COR-L47 (cell line): ENCODE data around the gene RTF2.
A peak's percentile ranks its signal among the peaks of the same experiment; 100 is the strongest.
"Not testable (repeated sequence)": the region's sequence is repeated elsewhere in the genome, so short reads cannot be mapped to it uniquely, and the experiment has no call there.

ENCODE experiments used
- DNase-seq: peaks from one replicate; lab custom pipeline; 2025; lab: John Stamatoyannopoulos, UW

The RTF2 gene

GRCh38 chr20:56551571-56551970 is 83.1 kb downstream of the RTF2 start:
- DNase-seq, result no peak

GRCh38 chr20:56552911-56553629 is 84.6 kb downstream of the RTF2 start:
- no peak for DNase-seq

GRCh38 chr20:56554869-56555268 is 86.4 kb downstream of the RTF2 start:
- peak; percentile 30 for DNase-seq

DNA sequence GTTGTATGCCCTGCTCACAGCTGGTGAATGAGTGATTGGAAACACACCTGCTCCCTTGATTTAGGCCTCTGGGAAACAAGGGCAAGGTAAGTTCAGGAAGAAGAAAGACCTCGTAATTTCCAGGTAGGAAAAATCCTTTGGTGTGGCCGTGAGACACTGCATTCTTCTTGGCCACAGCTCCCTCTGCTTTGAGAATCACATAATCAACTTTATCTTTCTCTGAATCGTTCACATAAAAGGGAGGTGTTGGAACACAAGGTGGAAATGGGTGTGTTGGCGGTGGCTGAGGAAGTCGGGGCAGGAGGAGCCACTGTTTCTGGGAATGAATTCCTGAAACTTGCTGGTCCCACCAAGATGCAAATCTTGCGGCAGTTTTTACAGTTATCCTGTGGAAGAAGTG is 90.5 kb downstream of the RTF2 start:
- DNase-seq, result no peak

DNA sequence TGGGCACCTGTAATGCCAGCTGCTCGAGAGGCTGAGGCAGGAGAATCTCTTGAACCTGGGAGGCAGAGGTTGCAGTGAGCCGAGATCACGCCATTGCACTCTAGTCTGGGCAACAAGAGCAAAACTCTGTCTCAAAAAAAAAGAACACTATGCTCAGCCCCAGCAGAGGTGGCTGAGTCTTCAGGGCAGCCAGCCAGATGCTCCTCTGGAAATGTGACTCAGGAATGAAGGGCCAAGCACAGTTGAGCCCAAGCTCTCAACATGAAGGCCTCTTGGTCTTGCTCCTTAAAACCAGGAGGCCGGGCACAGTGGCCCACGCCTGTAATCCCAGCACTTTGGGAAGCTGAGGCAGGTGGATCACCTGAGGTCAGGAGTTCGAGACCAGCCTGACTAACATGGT is 96.1 kb downstream of the RTF2 start:
- DNase-seq, result not testable (repeated sequence)

DNA sequence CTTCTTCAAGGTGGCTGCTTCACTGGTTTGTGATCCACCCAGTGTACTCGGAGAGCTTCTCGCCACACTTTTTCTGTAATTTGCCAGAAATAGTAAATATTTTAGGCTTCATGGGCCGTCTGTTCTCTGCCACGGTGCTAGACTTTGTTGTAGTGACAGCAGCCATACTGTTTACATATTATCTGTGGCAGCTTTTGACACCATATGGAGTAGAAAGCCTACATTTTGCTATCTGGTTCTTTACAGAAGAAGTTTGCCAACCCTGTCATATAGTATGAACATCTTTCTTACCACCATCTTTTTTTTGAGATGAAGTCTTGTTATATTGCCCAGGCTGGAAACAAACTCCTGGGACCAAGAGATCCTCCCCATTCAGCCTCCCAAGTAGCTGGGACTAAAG is 97.1 kb downstream of the RTF2 start:
- DNase-seq, result no peak

DNA sequence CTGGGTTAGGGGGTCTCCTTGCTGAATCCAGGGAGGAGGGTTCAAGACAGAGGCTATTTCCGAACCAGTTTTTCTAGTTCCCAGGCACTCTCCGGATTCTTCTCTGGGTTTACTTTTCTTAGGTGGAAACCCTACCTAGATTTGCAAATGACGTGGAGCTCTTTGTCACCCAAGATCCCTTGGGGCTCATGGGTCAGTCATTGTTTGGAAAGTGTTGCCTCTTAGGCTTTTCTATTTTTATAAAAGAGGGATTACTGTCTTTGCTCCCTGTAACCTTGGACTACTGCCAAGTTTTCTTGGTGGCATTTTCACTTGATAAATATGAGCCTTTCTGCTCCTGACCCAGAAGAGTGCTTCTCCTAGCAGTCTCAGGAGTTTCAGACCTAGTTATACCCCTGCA is 98.2 kb downstream of the RTF2 start:
- DNase-seq, result no peak
